HG02970 (cell line): ENCODE results near the gene EHD4.

Source experiments
- ATAC-seq: cut with Tn5 transposase; IDR thresholded peaks from one replicate; pipeline ENCODE4 v1.9.1; 2021; ENCODE audit warnings: mild to moderate bottlenecking, moderate library complexity, moderate number of reproducible peaks; ENCODE audit not compliant: unreplicated experiment, low FRiP score

Gene EHD4

DNA sequence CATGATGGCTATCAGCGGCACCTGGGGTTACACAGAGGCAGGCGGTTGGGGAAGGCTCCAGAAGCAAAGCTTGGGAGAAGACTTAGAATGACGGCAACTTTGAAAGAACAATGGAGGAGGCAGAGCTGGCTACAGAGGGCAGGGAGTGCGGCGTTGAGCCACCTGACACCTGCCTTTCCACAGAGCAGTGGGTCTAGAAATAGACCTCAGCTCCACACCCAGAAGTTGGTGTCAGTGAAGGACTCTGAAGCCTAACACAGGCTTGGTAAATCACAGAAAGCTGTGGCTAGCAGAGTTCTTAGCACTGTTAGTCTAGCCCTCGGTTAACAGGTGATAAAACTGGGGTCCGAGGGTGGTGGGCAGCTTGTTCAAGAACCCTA lies 23.1 kb upstream of the EHD4 start:
- ATAC-seq = no peak

GRCh38 chr15:41994772-41995475 lies 22.6 kb upstream of the EHD4 start:
- no peak for ATAC-seq

DNA sequence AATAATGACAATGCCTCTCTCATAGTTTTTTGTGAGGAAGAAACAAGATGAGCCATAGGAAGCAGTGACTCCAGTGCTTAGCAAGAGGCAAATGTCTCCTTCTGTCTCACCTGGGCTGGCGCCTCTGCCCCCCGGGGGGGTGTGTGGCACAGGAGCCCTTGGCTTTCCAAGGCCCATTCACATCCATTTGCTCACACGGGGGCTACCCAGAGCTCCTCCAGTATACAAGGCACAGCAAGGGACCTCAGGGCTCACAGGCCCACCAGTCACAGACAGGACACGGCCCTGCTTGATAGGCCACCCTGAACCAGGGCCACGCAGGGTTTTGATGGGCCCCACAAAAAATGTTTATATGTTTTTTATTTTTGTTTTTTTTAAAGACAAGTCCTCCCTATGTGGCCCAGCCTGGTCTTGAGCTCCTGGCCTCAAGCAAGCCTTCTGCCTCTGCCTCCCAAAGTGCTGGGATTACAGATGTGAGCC lies 21.9 kb upstream of the EHD4 start:
- ATAC-seq = no peak

GRCh38 chr15:41993472-41994170 lies 21.3 kb upstream of the EHD4 start:
- ATAC-seq = no peak

GRCh38 chr15:41992803-41993190 lies 20.4 kb upstream of the EHD4 start:
- ATAC-seq = no peak

- ATAC-seq = no peak
Observed at GRCh38 chr15:41992151-41992802, 19.9 kb upstream of the EHD4 start.

DNA sequence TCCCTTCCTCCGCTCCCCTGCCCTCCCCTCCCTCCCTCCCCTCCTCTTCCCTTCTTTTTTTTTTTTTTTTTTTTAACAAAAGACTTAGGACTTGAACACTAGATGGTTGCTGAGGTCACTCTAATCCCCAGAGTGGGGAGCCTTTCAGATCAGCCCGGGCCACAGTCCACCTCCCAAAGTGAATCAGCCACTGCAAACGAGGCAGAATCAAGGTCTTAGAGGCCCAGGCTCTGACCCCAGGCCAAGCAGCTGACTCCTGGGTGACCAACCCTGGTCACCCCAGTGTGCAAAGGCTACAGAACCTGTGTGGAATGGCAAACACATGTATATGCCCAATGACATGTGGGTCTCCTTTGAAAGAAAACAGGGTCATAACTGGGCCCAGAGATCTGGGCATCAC lies 18.3 kb upstream of the EHD4 start:
- ATAC-seq = no peak

GRCh38 chr15:41990243-41990605 lies 17.9 kb upstream of the EHD4 start:
- no peak for ATAC-seq

DNA sequence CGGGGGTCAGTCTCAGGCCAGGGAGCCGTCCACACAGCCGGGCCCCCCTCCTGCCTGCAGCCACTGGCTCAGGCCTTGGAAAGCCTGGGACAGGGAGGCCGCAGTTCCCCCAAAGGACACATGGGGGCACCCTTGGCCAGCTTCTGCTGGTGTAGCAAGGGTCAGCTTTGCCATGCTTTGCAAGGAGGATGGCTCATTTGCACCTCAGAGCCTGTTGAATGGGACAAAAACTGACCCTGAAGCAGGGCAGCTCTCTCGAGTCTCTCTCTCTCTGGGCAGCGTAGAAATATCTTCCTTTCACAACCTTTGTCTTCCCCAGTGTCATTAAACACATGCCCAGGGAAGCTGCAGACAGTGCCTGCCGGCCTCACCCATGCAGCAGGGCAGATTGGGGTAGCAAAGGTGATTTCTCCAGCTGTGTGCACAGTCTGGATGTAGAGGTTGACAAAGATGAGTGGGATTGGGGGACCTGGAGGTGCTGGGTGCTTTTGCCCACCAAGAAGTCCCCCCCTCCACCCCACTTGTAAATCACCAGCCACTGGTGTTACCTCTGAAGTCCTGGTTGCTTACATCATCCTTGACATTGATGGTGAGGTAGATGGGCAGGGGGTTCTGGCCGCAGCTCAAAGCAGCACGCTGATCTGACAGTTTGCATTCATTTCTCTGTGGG lies 17.4 kb upstream of the EHD4 start:
- ATAC-seq = no peak

DNA sequence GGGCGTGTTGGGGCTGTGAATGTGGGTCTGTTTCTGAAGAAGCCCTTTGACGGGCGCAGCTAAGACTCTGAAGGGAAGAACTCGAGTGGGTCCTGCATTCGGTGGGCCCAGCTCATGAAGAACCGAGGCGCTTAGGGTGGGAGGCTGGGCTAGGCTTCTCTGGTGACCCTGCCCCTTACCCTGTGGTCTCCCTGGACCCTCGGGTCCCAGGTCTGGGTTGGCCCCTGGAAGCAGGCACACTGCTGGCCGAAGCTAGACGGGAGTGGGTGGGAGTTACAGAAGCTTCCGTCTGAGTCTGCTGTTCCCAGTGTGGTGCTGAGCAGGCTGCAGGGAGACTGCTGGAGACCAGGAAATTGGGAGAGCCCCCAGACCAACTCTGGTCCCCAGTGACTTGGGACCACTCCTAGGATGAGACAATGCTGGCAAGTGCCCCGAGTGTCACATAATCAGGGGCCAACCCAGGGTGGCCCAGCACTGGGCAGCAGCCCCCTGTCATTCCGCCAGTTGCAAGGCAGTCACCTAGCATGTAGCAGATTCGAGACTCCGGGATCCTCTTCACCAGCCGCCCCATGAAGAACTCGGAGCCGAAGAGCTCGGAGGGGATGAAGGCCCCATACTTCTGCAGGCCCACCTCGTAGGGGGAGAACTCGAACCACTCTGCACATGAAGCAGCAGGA lies 16.7 kb upstream of the EHD4 start:
- no peak for ATAC-seq

- ATAC-seq = no peak
Observed at GRCh38 chr15:41987925-41988275, 15.5 kb upstream of the EHD4 start.

- no peak for ATAC-seq
Observed at GRCh38 chr15:41987246-41987924, 15.0 kb upstream of the EHD4 start.

DNA sequence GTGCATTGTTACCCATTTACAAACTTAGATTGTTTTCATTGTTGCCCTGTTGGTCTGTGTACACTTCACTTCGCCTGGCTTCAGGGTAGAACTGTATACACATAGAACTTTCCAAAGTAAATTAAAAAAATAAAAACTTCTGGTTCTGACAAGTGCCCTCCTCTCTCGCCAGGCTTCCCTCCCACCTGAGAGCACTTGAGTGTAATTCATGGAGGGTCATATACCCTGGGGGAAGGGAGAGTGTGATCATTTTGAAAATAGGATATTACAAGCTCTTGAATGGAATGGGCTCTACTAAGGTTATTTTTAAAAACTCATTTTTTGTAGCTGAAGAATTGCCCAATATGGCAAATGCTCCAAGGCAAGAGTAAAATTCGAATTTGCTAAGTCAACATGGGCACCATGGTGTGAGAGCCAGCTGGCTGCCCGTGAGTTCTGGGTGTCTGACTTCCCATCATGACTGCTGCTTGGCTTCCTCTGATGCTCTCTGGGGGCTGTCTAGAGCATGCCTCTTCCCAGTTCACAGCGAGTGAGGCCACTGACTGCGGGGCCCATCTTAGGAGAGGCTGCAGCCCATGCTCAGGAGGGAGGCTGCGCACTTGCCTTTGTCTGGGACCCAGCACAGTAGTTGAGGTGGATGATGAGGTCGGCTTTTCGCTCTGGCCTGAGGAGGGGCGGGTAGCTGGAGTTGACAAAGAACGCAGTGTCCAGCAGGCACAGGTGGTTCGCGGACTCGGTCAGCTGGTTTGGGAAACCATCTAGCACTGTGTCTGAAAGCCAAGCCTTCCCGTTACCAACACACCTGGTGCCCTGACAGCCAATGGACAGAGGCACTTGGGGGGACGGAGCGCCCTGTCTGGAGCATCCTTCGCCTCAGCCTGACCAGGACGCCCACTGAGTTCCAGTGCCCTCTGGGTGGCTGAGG lies 13.1 kb upstream of the EHD4 start:
- ATAC-seq = no peak

DNA sequence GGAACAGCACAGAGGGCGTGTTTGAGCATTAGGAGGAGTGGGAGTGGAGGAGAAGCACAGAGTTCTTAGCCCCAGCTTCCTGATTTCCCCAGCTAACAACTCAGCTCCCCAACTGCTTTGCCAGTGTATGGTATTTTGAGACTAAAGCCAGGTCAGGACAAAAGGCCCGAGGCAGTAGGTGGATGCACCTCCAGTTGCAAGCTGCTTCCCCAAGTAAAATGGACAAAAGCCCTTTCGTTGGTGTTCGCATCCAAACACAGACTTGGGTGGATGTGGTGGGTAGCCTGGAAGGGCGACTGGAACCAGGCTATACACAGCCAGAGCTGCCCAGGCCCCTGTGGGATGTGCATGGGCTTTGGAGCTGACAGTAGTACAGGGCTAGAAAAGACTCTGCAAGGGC lies 12.3 kb upstream of the EHD4 start:
- ATAC-seq = no peak

DNA sequence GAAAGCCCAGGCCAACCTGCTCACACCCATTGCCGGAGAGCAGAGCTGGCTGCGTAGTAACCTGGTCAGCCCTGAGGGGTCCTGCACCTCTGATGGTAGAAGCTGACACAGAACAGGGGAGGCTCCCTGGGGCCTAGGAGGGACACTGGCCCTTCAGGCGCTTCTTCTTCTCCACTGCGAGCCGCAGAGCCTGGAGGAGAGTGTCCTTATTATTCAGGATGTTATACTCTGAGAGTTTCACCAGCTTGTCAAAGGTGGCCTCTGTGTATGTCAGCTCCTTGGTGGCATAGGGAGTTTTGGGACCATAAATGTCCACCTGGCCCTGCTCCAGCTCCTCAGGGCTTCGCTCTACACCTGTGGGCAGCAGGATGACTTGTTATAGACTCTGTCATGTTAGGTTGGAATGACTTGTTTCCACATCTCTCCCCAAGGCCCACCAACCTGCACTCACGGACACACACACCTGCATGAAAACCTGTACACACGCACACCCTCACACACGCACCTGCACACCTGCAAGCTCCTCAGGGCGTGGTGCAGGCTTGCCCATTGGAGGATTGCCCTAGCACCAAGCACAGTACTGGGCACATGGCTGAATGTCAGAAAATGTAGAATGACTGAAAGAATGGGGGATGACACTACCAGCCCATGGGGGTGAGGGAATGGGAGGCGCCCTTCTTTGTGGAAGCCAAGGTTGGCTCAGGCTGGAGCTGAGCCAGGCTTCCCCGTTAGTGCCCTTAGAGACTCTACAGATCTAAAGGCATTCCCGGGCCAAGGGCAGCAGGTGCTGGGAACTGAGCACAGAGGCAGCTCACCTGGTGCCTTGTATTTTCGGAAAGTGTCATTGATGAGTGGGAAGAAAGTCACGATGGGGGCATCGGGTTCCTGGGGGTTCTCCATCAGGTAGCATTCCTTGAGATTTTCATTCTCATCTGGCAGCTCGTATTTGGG lies 11.5 kb upstream of the EHD4 start:
- ATAC-seq = no peak

DNA sequence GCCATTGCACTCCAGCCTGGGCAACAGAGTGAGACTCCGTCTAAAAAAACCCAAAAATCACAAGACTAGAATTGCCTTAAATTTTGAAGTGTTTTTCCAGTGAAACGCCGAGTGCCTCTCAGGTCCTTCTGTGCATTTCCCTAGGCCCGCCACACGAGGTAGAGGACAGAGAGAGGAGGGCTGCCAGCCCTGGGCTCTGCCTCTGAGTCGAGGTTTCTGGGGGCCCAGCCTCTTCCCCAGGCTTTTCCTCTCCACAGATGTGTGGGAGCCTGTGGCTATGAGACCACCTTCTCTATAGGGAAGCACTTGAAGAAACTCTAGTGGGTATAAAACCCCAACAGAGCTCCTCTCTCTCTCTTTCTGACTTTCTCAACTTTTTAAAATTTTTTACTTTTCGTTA lies 10.9 kb upstream of the EHD4 start:
- no peak for ATAC-seq

DNA sequence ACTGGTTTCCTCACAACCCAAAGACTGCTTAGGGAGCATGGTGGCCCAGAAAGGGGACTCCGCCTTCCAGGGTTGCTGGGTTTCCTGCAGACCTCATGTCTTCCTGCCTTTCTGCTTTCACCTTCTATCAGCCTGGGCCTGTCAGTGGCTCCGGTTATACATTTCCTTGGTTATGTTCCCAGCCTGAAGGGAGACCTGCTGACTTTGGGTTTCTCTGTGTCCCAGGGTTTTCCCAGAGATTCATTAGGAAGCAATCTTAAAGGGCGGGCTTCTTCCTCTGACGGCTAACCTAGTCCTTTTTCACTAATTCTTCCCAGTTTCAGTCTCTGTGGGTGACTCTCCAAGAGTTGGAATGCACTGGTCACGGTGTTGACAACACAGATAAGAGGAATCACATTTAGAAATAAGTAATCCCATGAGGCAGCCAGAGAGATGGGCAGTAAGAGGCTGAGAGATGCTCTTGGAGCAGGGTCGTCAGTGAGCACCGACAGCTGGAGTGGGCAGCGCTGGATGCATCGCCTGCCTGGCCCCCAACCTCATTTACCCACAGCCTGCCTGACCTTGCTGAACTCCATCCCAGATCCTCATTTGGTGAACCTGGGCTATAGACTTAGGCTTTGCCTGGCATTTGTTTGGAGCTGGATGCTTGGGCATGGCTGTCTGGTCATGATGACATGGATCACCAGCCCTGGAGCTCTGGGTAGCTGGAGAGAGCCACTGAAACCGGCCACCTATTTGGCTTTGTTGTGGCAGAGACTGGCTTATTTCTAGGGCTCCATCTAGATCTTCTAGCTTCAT lies 10.0 kb upstream of the EHD4 start:
- ATAC-seq = no peak
